PC-9 (cell line): ENCODE measurements around the gene CWC15. TPM values are rescaled to one million over a fixed set of nuclear protein-coding genes. Genes with fewer than 3 reads are reported as not detected.
A peak's percentile ranks its signal among the peaks of the same experiment; 100 is the strongest.

Experiments used
- BruUV-seq: library from RNA; stranded (reverse); fragments of 400-500 nt; replicated peaks from 2 replicates; lab custom pipeline; 2021; lab: Mats Ljungman, UMichigan
- CTCF ChIA-PET: fragments of 300-600 bp; sonication (Branson Sonifier 250); formaldehyde crosslinking; loops from one replicate; lab custom pipeline; 2022; ENCODE audit warnings: antibody characterized with exemption; lab: Charles Lee
- POLR2A ChIA-PET: fragments of 300-600 bp; sonication (Branson Sonifier 250); formaldehyde crosslinking; loops from one replicate; lab custom pipeline; 2022; ENCODE audit warnings: antibody characterized with exemption; ENCODE audit not compliant: unreplicated experiment; lab: Charles Lee
- DNase-seq, 2 experiments: peaks; one replicate each; pipeline versions ENCODE4 v3.0.0 to v3.0.0-alpha.2; 2015 to 2022; ENCODE audit warnings: mixed read lengths in 1 of 2
- H2AFZ ChIP-seq: fragments of 200-600 bp; sonication (generic); 2 replicates; pipeline ENCODE4 v1.8.1; 2017; ENCODE audit warnings: antibody characterized with exemption
- H3F3A ChIP-seq: fragments of 200-600 bp; sonication (generic); 2 replicates; pipeline ENCODE4 v1.8.1; 2017; ENCODE audit warnings: antibody characterized with exemption, mild to moderate bottlenecking, low read depth; ENCODE audit not compliant: insufficient read depth
- H3K27ac ChIP-seq: fragments of 200-600 bp; sonication (generic); 2 replicates; pipeline ENCODE4 v1.6.1; 2016; ENCODE audit warnings: mixed run types
- H3K27me3 ChIP-seq: fragments of 200-600 bp; sonication (generic); 2 replicates; pipeline ENCODE4 v1.6.1; 2016; ENCODE audit warnings: low read depth, mixed run types; ENCODE audit not compliant: insufficient read depth
- H3K36me3 ChIP-seq: fragments of 200-600 bp; sonication (generic); 2 replicates; pipeline ENCODE4 v1.6.1; 2016; ENCODE audit warnings: low read depth, mixed run types
- H3K4me1 ChIP-seq: fragments of 200-600 bp; sonication (generic); replicated peaks from 2 replicates; pipeline ENCODE4 v1.6.1; 2016; ENCODE audit warnings: mixed run types; ENCODE audit not compliant: insufficient read depth
- H3K4me2 ChIP-seq: fragments of 200-600 bp; sonication (generic); 2 replicates; pipeline ENCODE4 v1.6.1; 2017; ENCODE audit warnings: mixed run types
- H3K4me3 ChIP-seq: fragments of 200-600 bp; sonication (generic); 2 replicates; pipeline ENCODE4 v1.6.1; 2016; ENCODE audit warnings: mixed run types
- H3K79me2 ChIP-seq: fragments of 200-600 bp; sonication (generic); 2 replicates; pipeline ENCODE4 v1.6.1; 2017; ENCODE audit warnings: low read depth, mixed run types
- H3K9me2 ChIP-seq: fragments of 200-600 bp; sonication (generic); 2 replicates; pipeline ENCODE4 v1.8.1; 2017; ENCODE audit warnings: mild to moderate bottlenecking; ENCODE audit not compliant: insufficient read depth
- H3K9me3 ChIP-seq: fragments of 200-600 bp; sonication (generic); 2 replicates; pipeline ENCODE4 v1.8.1; 2016; ENCODE audit warnings: low read depth; ENCODE audit not compliant: insufficient read depth
- H4K20me1 ChIP-seq: fragments of 200-600 bp; sonication (generic); 2 replicates; pipeline ENCODE4 v1.8.1; 2017; ENCODE audit not compliant: insufficient read depth
- CTCF ChIP-seq: fragments of 200-600 bp; sonication (generic); conservative IDR thresholded peaks from 2 replicates; pipeline ENCODE4 v1.6.1; 2017; ENCODE audit warnings: mixed run types, antibody characterized with exemption, mild to moderate bottlenecking, moderate library complexity
- EZH2 ChIP-seq: fragments of 200-600 bp; sonication (generic); IDR thresholded peaks from 2 replicates; pipeline ENCODE4 v1.8.0; 2017; ENCODE audit warnings: antibody characterized with exemption, low read depth
- intact Hi-C: fragments of 100-400 bp; cut with micrococcal nuclease; formaldehyde crosslinking; loops from one replicate; pipeline ENCODE4 v1.10.0; 2022; ENCODE audit not compliant: unreplicated experiment
- total RNA-seq: library from RNA; stranded (reverse); gene quantifications from 2 replicates; pipeline ENCODE4 v1.2.3, GENCODE V29; 2021

CWC15 gene
- total RNA-seq, 1 experiment from 2014 or later, result 50.9 TPM

- intact Hi-C loops, result no loop called here
- Histone ChIP-seq H3K4me1 (no peaks in the 10 kb centered on the region), H3K4me3 (no peak overlapping the region), H2AFZ (no peak overlapping the region), H3K27ac (no peak overlapping the region), H3K79me2 (no peaks in the 10 kb centered on the region), H3F3A (no peaks in the 10 kb centered on the region), H4K20me1 (no peaks in the 10 kb centered on the region), H3K27me3 (no peaks in the 10 kb centered on the region), H3K9me3 (peaks cover 4% of the 10 kb centered on the region; the same call in 1 of the 2 replicates), H3K9me2 (no peaks in the 10 kb centered on the region), H3K36me3 (no peaks in the 10 kb centered on the region), H3K4me2 (no peak overlapping the region)
- no TSS peak for BruUV-seq
- POLR2A ChIA-PET, result no interaction called here
- DNase-seq, result no peak
- TF ChIP-seq CTCF (no peak), EZH2 (no peak)
- CTCF ChIA-PET, result no interaction called here
These were observed 30.4 kb upstream of the CWC15 start for GRCh38 chr11:95003716-95004115.

- Histone ChIP-seq H3K4me1 (no peaks in the 10 kb centered on the region), H3K27me3 (no peaks in the 10 kb centered on the region), H3K4me2 (no peak overlapping the region), H3K79me2 (no peaks in the 10 kb centered on the region), H3K36me3 (no peaks in the 10 kb centered on the region), H3K9me3 (no peaks in the 10 kb centered on the region), H3F3A (no peaks in the 10 kb centered on the region), H2AFZ (no peak overlapping the region), H4K20me1 (no peaks in the 10 kb centered on the region), H3K4me3 (no peak overlapping the region), H3K27ac (no peak overlapping the region), H3K9me2 (no peaks in the 10 kb centered on the region)
- ChIA-PET CTCF (no interaction called here), POLR2A (no interaction called here)
- DNase-seq, result no peak
- BruUV-seq, result no TSS peak
- TF ChIP-seq EZH2 (no peak), CTCF (no peak)
- intact Hi-C loops, result no loop called here
These were observed 24.9 kb upstream of the CWC15 start for GRCh38 chr11:94998285-94998684.

GRCh38 chr11:94997437-94997836, 24.1 kb upstream of the CWC15 start:
- Histone ChIP-seq H3K4me1 (no peaks in the 10 kb centered on the region), H3K27me3 (no peaks in the 10 kb centered on the region), H3K27ac (no peak overlapping the region), H3K9me2 (no peaks in the 10 kb centered on the region), H2AFZ (no peak overlapping the region), H3K79me2 (no peaks in the 10 kb centered on the region), H3F3A (no peaks in the 10 kb centered on the region), H3K36me3 (no peaks in the 10 kb centered on the region), H3K4me2 (no peak overlapping the region), H3K4me3 (no peak overlapping the region), H4K20me1 (no peaks in the 10 kb centered on the region), H3K9me3 (no peaks in the 10 kb centered on the region)
- BruUV-seq, result no TSS peak
- intact Hi-C loops, result no loop called here
- ChIA-PET CTCF (no interaction called here), POLR2A (no interaction called here)
- DNase-seq, result no peak
- TF ChIP-seq CTCF (0 out of 2 replicates have a peak, but pooled peaks have one; percentile 28), EZH2 (no peak)
